PFSK-1 (cell line): ENCODE results near the gene NSMF.
A peak's percentile ranks its signal among the peaks of the same experiment; 100 is the strongest.

Experiments
- FOXP2 ChIP-seq: optimal IDR thresholded peaks from 2 replicates; pipeline ENCODE3; 2011; ENCODE audit warnings: borderline replicate concordance, control low read depth, inconsistent platforms; ENCODE audit not compliant: insufficient read depth; ENCODE audit errors: extremely low read length, extremely low read depth
- POLR2AphosphoS5 ChIP-seq: IDR thresholded peaks from 2 replicates; pipeline ENCODE4 v1.6.1; 2012; ENCODE audit warnings: low read depth, mild to moderate bottlenecking, control low read depth, low read length, moderate library complexity
- REST ChIP-seq, 2 experiments: IDR thresholded peaks; 2 replicates each; pipeline versions ENCODE4 v1.6.1 to v1.8.0; 2011 to 2012; ENCODE audit warnings: low read depth in 2 of 2, low read length in 2 of 2, control low read depth in 1 of 2, inconsistent platforms in 1 of 2, mild to moderate bottlenecking in 1 of 2, moderate library complexity in 1 of 2; ENCODE audit not compliant: insufficient read depth in 1 of 2
- SIN3A ChIP-seq: IDR thresholded peaks from 2 replicates; pipeline ENCODE4 v1.6.1; 2012; ENCODE audit warnings: mild to moderate bottlenecking, low read length, moderate library complexity, borderline replicate concordance; ENCODE audit not compliant: insufficient read depth
- TAF1 ChIP-seq: IDR thresholded peaks from 2 replicates; pipeline ENCODE4 v1.6.1; 2012; ENCODE audit warnings: low read length, control low read depth, borderline replicate concordance; ENCODE audit not compliant: insufficient read depth

NSMF gene

GRCh38 chr9:137415451-137415850 is 43.7 kb downstream of the NSMF start:
- TF ChIP-seq REST (IDR thresholded peaks at IDR 0.05; ENCODE audit: insufficient read depth in 1 of 2, low read depth in 2 of 2, low read length in 2 of 2), result no peak
- TF ChIP-seq FOXP2, result no peak
- TF ChIP-seq TAF1, result no peak
- no peak for TF ChIP-seq SIN3A
- no peak for TF ChIP-seq POLR2AphosphoS5

- no peak for TF ChIP-seq REST (IDR thresholded peaks at IDR 0.05; ENCODE audit: insufficient read depth in 1 of 2, low read depth in 2 of 2, low read length in 2 of 2)
- TF ChIP-seq POLR2AphosphoS5, result no peak
- TF ChIP-seq FOXP2, result no peak
- no peak for TF ChIP-seq TAF1
Observed at GRCh38 chr9:137412431-137412830, 46.7 kb downstream of the NSMF start.

GRCh38 chr9:137411645-137412380 is 47.3 kb downstream of the NSMF start:
- TF ChIP-seq FOXP2, result peak; percentile 83
- TF ChIP-seq POLR2AphosphoS5, result no peak
- no peak for TF ChIP-seq TAF1

GRCh38 chr9:137411260-137411644 is 47.9 kb downstream of the NSMF start:
- TF ChIP-seq SIN3A (no peak), TAF1 (no peak), POLR2AphosphoS5 (no peak), REST (IDR thresholded peaks at IDR 0.05; ENCODE audit: insufficient read depth in 1 of 2, low read depth in 2 of 2, low read length in 2 of 2) (no peak), FOXP2 (no peak)

- TF ChIP-seq POLR2AphosphoS5 (no peak), FOXP2 (no peak), REST (IDR thresholded peaks at IDR 0.05; ENCODE audit: insufficient read depth in 1 of 2, low read depth in 2 of 2, low read length in 2 of 2) (no peak), TAF1 (no peak), SIN3A (no peak)
Observed at GRCh38 chr9:137410891-137411249, 48.3 kb downstream of the NSMF start.
